K562 (cell line): ENCODE data around the gene IGF2BP1. TPM values are rescaled to one million over a fixed set of nuclear protein-coding genes. Genes with fewer than 3 reads are reported as not detected.

ENCODE experiments used
- CBX8 ChIP-seq: fragments of 200-600 bp; sonication (generic); IDR thresholded peaks from 2 replicates; pipeline ENCODE4 v1.6.1; 2012; ENCODE audit warnings: borderline replicate concordance, mixed run types, low read depth, mild to moderate bottlenecking, moderate library complexity, mixed read lengths, low read length, control low read depth, inconsistent platforms; ENCODE audit not compliant: poor library complexity, severe bottlenecking; ENCODE audit errors: extremely low read depth
- CEBPB ChIP-seq: fragments of 450-650 bp; IDR thresholded peaks from 2 replicates; pipeline ENCODE4 v1.6.1; 2016; ENCODE audit warnings: missing genetic modification characterization, missing compliant biosample characterization
- DNMT1 ChIP-seq: fragments of 450-650 bp; IDR thresholded peaks from 2 replicates; pipeline ENCODE4 v1.6.1; 2016; ENCODE audit warnings: antibody characterized with exemption, mild to moderate bottlenecking
- E2F8 ChIP-seq: fragments of 450-650 bp; IDR thresholded peaks from 2 replicates; pipeline ENCODE4 v1.7.1; 2018; ENCODE audit warnings: mild to moderate bottlenecking, low read depth; ENCODE audit not compliant: partially characterized antibody
- KDM1A ChIP-seq, 2 experiments: fragments of 450-650 bp; IDR thresholded peaks; 2 replicates each; pipeline ENCODE4 v1.6.1; 2016; ENCODE audit warnings: mild to moderate bottlenecking in 2 of 2
- KLF13 ChIP-seq: fragments of 450-650 bp; IDR thresholded peaks from 2 replicates; pipeline ENCODE4 v1.6.1; 2016; ENCODE audit warnings: missing genetic modification characterization, low read depth, mild to moderate bottlenecking, missing compliant biosample characterization, moderate library complexity, borderline replicate concordance
- SIN3B ChIP-seq: fragments of 450-650 bp; IDR thresholded peaks from 2 replicates; pipeline ENCODE4 v1.6.1; 2017; ENCODE audit warnings: low read depth, mild to moderate bottlenecking, moderate library complexity
- ZNF263 ChIP-seq: sonication (generic); formaldehyde crosslinking; IDR thresholded peaks from 2 replicates; pipeline ENCODE4 v1.8.0; 2022; ENCODE audit warnings: mild to moderate bottlenecking, missing genetic modification reagents, borderline replicate concordance
- polyA plus RNA-seq, 8 experiments: library from polyadenylated mRNA; depleted of rRNA in 4 of 8; stranded (reverse) in 5 of 8; unstranded in 3 of 8; fragments of >200 nt; fragmentation: Nextera tagmentation in 2 of 8; fragmentation: Illumina TruSeq in 1 of 8; extraction: Ambion mirVana in 2 of 8; extraction: Trizol in 1 of 8; gene quantifications; 2 replicates each; pipeline versions ENCODE4 v1.2.1 to v1.2.3, GENCODE V29; 2011 to 2014; ENCODE audit warnings: inconsistent platforms in 1 of 8, missing spikeins in 1 of 8
- total RNA-seq, 7 experiments: library from RNA; depleted of rRNA in 6 of 7; stranded (reverse); fragments of >200 nt in 6 of 7; fragmentation: Illumina TruSeq in 2 of 7; extraction: Trizol in 2 of 7; gene quantifications; 2 replicates each; pipeline versions ENCODE4 v1.2.1 to v1.2.3, GENCODE V29; 2011 to 2021; ENCODE audit warnings: low replicate concordance in 1 of 7
- TF ChIP-seq, protein P1 (sequence below), 2 experiments: fragments of 450-650 bp; IDR thresholded peaks; 2 replicates each; pipeline ENCODE4 v1.6.1; 2016; ENCODE audit warnings: mild to moderate bottlenecking in 2 of 2, borderline replicate concordance in 1 of 2, low read depth in 1 of 2, moderate library complexity in 1 of 2

IGF2BP1 gene
- total and polyA plus RNA-seq, 9 of the 15 experiments (the other 6 are each of a cell fraction or from before 2014, with no cell fraction given) = 13.0 to 318 (median 53.6) TPM

- TF ChIP-seq, protein P1, sequence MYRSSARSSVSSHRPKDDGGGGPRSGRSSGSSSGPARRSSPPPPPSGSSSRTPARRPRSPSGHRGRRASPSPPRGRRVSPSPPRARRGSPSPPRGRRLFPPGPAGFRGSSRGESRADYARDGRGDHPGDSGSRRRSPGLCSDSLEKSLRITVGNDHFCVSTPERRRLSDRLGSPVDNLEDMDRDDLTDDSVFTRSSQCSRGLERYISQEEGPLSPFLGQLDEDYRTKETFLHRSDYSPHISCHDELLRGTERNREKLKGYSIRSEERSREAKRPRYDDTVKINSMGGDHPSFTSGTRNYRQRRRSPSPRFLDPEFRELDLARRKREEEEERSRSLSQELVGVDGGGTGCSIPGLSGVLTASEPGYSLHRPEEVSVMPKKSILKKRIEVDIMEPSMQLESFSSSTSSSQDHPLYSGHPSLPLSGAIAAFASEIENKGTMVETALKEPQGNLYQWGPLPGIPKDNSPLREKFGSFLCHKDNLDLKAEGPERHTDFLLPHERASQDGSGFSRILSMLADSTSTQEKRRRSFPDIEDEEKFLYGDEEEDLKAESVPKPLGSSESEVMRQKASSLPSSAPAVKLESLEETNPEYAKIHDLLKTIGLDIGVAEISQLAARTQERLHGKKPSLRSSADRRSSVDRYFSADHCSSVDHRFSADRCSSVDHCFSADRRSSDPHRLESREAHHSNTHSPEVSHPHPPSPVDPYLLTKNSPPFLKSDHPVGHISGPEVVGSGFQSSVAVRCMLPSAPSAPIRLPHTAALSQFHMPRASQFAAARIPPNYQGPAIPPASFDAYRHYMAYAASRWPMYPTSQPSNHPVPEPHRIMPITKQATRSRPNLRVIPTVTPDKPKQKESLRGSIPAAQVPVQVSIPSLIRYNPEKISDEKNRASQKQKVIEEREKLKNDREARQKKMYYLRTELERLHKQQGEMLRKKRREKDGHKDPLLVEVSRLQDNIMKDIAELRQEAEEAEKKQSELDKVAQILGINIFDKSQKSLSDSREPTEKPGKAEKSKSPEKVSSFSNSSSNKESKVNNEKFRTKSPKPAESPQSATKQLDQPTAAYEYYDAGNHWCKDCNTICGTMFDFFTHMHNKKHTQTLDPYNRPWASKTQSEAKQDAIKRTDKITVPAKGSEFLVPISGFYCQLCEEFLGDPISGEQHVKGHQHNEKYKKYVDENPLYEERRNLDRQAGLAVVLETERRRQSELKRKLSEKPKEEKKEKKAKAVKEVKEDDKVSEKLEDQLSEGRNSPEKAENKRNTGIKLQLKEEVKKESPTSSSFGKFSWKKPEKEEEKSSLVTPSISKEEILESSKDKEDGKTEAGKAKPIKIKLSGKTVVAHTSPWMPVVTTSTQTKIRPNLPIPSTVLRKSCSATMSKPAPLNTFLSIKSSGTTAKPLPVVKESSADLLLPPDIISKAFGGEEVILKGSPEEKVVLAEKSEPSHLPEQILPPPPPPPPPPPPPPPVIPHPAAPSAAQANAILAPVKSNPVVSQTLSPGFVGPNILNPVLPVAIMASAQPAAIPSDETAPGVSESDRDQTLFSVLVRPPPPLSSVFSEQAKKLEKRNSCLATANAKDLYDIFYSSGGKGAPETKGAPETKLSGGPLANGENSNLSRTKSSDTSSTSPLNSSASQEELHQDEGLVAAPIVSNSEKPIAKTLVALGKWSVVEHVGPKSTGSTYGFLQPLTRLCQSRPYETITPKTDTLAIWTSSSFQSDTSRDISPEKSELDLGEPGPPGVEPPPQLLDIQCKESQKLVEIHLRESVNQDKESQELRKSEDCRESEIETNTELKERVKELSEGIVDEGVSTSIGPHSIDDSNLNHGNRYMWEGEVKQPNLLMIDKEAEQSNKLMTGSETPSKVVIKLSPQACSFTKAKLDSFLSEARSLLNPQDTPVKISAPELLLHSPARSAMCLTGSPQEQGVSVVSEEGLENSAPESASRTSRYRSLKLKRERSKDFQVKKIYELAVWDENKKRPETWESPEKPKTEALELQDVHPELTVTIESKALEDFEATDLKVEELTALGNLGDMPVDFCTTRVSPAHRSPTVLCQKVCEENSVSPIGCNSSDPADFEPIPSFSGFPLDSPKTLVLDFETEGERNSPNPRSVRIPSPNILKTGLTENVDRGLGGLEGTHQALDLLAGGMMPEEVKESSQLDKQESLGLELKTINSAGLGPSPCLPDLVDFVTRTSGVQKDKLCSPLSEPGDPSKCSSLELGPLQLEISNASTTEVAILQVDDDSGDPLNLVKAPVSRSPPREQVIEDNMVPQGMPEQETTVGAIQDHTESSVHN (IDR thresholded peaks at IDR 0.05; ENCODE audit: borderline replicate concordance in 1 of 2, low read depth in 1 of 2) = no peak
- no peak for TF ChIP-seq DNMT1
- peak; percentile 16; the same call in 1 of the 2 replicates for TF ChIP-seq CEBPB
- no peak for TF ChIP-seq ZNF263 (CRISPR knock-in tag)
- TF ChIP-seq SIN3B = no peak
- 0 out of 4 replicates have a peak, but pooled peaks of 1 of the 2 experiments have one; percentile 22 for TF ChIP-seq KDM1A (IDR thresholded peaks at IDR 0.05)
- TF ChIP-seq KLF13 = no peak
- no peak for TF ChIP-seq E2F8
- no peak for TF ChIP-seq CBX8
Measured at GRCh38 chr17:49031965-49032928, 35.1 kb downstream of the IGF2BP1 start (continued).
